MM.1S (cell line): ENCODE data around the gene DPP6.

Experiments
- EZH2 ChIP-seq: fragments of 300-600 bp; sonication (generic); optimal IDR thresholded peaks from 2 replicates; pipeline ENCODE3; 2017; ENCODE audit warnings: low read depth, mild to moderate bottlenecking, antibody characterized with exemption, low read length, mixed read lengths
- TF ChIP-seq, protein P1 (sequence below): fragments of 300-600 bp; sonication (generic); IDR thresholded peaks from 2 replicates; pipeline ENCODE4 v1.5.1; 2016; ENCODE audit warnings: antibody characterized with exemption, low read length, mixed read lengths

DNA sequence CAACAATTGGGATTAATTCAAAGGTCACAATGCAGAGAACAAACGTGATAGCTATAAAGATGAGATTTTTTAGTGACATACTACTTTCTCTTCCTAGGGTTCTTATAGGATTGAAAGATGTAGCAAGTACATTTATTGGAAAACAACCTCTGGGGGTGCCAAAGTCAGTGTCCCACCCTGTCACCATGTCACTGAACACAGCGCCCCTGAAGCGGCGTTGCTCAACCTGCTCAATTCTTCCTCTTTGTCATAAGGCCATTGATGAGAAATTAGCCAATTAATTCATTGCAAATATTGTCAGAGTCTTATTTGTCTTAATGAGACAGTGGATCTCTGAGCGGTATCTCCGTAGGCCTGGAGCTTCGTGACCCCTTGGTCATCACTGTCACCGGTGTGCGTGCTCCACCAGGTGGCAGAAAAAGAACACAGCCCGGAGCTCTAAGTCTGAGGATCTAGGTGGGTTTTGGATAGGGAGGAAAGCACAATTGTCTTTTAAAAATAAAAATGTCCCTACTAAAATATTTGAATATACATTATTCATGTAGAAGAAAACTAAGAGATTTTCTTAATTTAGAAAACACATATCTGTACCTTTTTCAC is 588.2 kb downstream of the DPP6 start:
- TF ChIP-seq, protein P1, sequence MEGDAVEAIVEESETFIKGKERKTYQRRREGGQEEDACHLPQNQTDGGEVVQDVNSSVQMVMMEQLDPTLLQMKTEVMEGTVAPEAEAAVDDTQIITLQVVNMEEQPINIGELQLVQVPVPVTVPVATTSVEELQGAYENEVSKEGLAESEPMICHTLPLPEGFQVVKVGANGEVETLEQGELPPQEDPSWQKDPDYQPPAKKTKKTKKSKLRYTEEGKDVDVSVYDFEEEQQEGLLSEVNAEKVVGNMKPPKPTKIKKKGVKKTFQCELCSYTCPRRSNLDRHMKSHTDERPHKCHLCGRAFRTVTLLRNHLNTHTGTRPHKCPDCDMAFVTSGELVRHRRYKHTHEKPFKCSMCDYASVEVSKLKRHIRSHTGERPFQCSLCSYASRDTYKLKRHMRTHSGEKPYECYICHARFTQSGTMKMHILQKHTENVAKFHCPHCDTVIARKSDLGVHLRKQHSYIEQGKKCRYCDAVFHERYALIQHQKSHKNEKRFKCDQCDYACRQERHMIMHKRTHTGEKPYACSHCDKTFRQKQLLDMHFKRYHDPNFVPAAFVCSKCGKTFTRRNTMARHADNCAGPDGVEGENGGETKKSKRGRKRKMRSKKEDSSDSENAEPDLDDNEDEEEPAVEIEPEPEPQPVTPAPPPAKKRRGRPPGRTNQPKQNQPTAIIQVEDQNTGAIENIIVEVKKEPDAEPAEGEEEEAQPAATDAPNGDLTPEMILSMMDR = peak; percentile 43
- TF ChIP-seq EZH2 = no peak
